Endothelial cell of umbilical vein (primary cell): ENCODE measurements around the gene NFATC1. TPM values are rescaled to one million over a fixed set of nuclear protein-coding genes. Genes with fewer than 3 reads are reported as not detected.

ENCODE experiments used
- BruUV-seq: library from RNA; stranded (reverse); fragments of 400-500 nt; replicated peaks from 2 replicates; lab custom pipeline; 2021; lab: Mats Ljungman, UMichigan
- CTCF ChIA-PET: fragments of 300-600, 350-600 bp; sonication (Branson Sonifier 250); formaldehyde crosslinking; loops from one replicate; lab custom pipeline; 2021; ENCODE audit warnings: antibody characterized with exemption, inconsistent platforms; lab: Charles Lee
- POLR2A ChIA-PET: fragments of 300-600, 350-600 bp; sonication (Branson Sonifier 250); formaldehyde crosslinking; loops from one replicate; lab custom pipeline; 2021; ENCODE audit warnings: antibody characterized with exemption, inconsistent platforms; lab: Charles Lee
- DNase-seq: peaks from one replicate; pipeline ENCODE4 v3.0.0-alpha.2; 2011; ENCODE audit warnings: low read depth, low spot score
- FAIRE-seq: peaks from 2 replicates; lab custom pipeline; 2011; peaks lifted over from hg19 to GRCh38; lab: Jason Lieb, UNC
- H2AFZ ChIP-seq: 2 replicates; pipeline ENCODE4 v1.6.0; 2012; ENCODE audit warnings: low read depth, low read length, control low read depth, inconsistent platforms
- H3K27ac ChIP-seq: 2 replicates; pipeline ENCODE4 v1.5.1; 2011; ENCODE audit warnings: low read depth, mild to moderate bottlenecking, control low read depth, low read length, moderate library complexity; ENCODE audit not compliant: insufficient read depth
- H3K27me3 ChIP-seq, 2 experiments: 2 replicates each; pipeline versions ENCODE4 v1.6.0 to v1.6.1; 2011; ENCODE audit warnings: low read length in 2 of 2, mixed read lengths in 1 of 2; ENCODE audit not compliant: control insufficient read depth in 2 of 2, insufficient read depth in 2 of 2
- H3K36me3 ChIP-seq, 2 experiments: 2 replicates in 1 of 2; 3 replicates in 1 of 2; pipeline ENCODE4 v1.5.1; 2011; ENCODE audit warnings: low read length in 2 of 2, mild to moderate bottlenecking in 1 of 2, moderate library complexity in 1 of 2; ENCODE audit not compliant: control insufficient read depth in 2 of 2, insufficient read depth in 2 of 2; ENCODE audit errors: extremely low read depth in 1 of 2
- H3K4me1 ChIP-seq: 3 replicates; pipeline ENCODE4 v1.5.1; 2011; ENCODE audit warnings: mild to moderate bottlenecking, low read length; ENCODE audit not compliant: control insufficient read depth, insufficient read depth; ENCODE audit errors: extremely low read depth
- H3K4me2 ChIP-seq: 2 replicates; pipeline ENCODE4 v1.6.1; 2011; ENCODE audit warnings: low read length, control low read depth, mixed read lengths; ENCODE audit not compliant: insufficient read depth
- H3K4me3 ChIP-seq, 3 experiments: fragments of 200-600 bp in 1 of 3; sonication (generic), shearing (Covaris generic) in 1 of 3; replicated peaks in 1 of 3; 2 replicates each; pipeline ENCODE4 v1.5.1; 2011 to 2016; ENCODE audit warnings: control low read depth in 3 of 3, low read length in 3 of 3, mild to moderate bottlenecking in 2 of 3, inconsistent platforms in 1 of 3, low read depth in 1 of 3, moderate library complexity in 1 of 3; ENCODE audit not compliant: insufficient read depth in 1 of 3
- H3K79me2 ChIP-seq: 2 replicates; pipeline ENCODE4 v1.6.0; 2012; ENCODE audit warnings: low read length, inconsistent platforms; ENCODE audit not compliant: control insufficient read depth, insufficient read depth
- H3K9ac ChIP-seq: replicated peaks from 2 replicates; pipeline ENCODE3; 2011; ENCODE audit warnings: low read length, control low read depth; ENCODE audit not compliant: insufficient read depth; ENCODE audit errors: extremely low read depth
- H3K9me1 ChIP-seq: replicated peaks from 3 replicates; pipeline ENCODE4 v1.6.0; 2011; ENCODE audit warnings: mild to moderate bottlenecking, low read length; ENCODE audit not compliant: control insufficient read depth, insufficient read depth; ENCODE audit errors: extremely low read depth
- H3K9me3 ChIP-seq: replicated peaks from 2 replicates; pipeline ENCODE4 v1.5.1; 2012; ENCODE audit warnings: low read length, inconsistent platforms; ENCODE audit not compliant: control insufficient read depth, insufficient read depth
- H4K20me1 ChIP-seq: replicated peaks from 2 replicates; pipeline ENCODE3; 2011; ENCODE audit warnings: mild to moderate bottlenecking, low read length; ENCODE audit not compliant: control insufficient read depth, insufficient read depth; ENCODE audit errors: extremely low read depth
- CTCF ChIP-seq, 2 donors: IDR thresholded peaks; 1 replicate in 1 of 2; 2 replicates in 1 of 2; pipeline ENCODE4 v1.5.1; 2011; ENCODE audit warnings: low read length in 2 of 2, mild to moderate bottlenecking in 2 of 2, moderate library complexity in 2 of 2, control low read depth in 1 of 2, inconsistent platforms in 1 of 2, low read depth in 1 of 2; ENCODE audit not compliant: insufficient read depth in 1 of 2; ENCODE audit errors: extremely low read depth in 1 of 2
- EZH2 ChIP-seq: IDR thresholded peaks from 2 replicates; pipeline ENCODE4 v1.6.1; 2012; ENCODE audit warnings: borderline replicate concordance, low read depth, mild to moderate bottlenecking, moderate library complexity, low read length, inconsistent platforms; ENCODE audit not compliant: severe bottlenecking
- FOS ChIP-seq: IDR thresholded peaks from 2 replicates; pipeline ENCODE4 v1.6.1; 2011; ENCODE audit warnings: mild to moderate bottlenecking, low read length, moderate library complexity, borderline replicate concordance; ENCODE audit not compliant: insufficient read depth
- GATA2 ChIP-seq: IDR thresholded peaks from 2 replicates; pipeline ENCODE4 v1.7.0; 2011; ENCODE audit warnings: low read depth, mild to moderate bottlenecking, moderate library complexity, mixed read lengths, low read length; ENCODE audit not compliant: insufficient read length, insufficient read depth
- JUN ChIP-seq: IDR thresholded peaks from 2 replicates; pipeline ENCODE4 v1.6.1; 2011; ENCODE audit warnings: borderline replicate concordance, low read depth; ENCODE audit not compliant: insufficient read length, insufficient read depth
- POLR2A ChIP-seq: IDR thresholded peaks from 2 replicates; pipeline ENCODE4 v1.6.1; 2012; ENCODE audit warnings: low read depth, mild to moderate bottlenecking, control low read depth, low read length
- dilution Hi-C: fragments of 300-500 bp; cut with MboI; formaldehyde crosslinking; loops from one replicate; pipeline ENCODE4 v1.15.0; 2019; ENCODE audit warnings: low sequenced_read_pairs; ENCODE audit not compliant: extremely low pct_ligation_motif_present
- intact Hi-C: fragments of 100-400 bp; cut with micrococcal nuclease; formaldehyde crosslinking; loops from one replicate; pipeline ENCODE4 v1.10.0; 2022
- polyA plus RNA-seq, 4 experiments: library from polyadenylated mRNA; depleted of rRNA in 3 of 4; stranded (reverse) in 3 of 4; unstranded in 1 of 4; fragments of >200 nt; gene quantifications; 2 replicates each; pipeline versions ENCODE4 v1.2.1 to v1.2.3, GENCODE V29; 2011 to 2012; ENCODE audit warnings: missing spikeins in 1 of 4
- total RNA-seq: library from RNA; stranded (reverse); gene quantifications from 2 replicates; pipeline ENCODE4 v1.2.3, GENCODE V29; 2021

NFATC1 gene
- total and polyA plus RNA-seq, 2 donors (not counting 3 experiments of a cell fraction or from before 2014, with no cell fraction given): 11.1 to 30.0 TPM

- TF ChIP-seq GATA2 (no peak), FOS (no peak), CTCF (IDR thresholded peaks at IDR 0.05; ENCODE audit: extremely low read depth in 1 of 2, insufficient read depth in 1 of 2, low read depth in 1 of 2, low read length in 2 of 2) (no peak), JUN (no peak), POLR2A (no peak), EZH2 (no peak)
- Histone ChIP-seq H2AFZ (no peak overlapping the region), H3K4me3 (no peak overlapping the region), H3K27ac (no peak overlapping the region), H3K4me2 (no peak overlapping the region), H3K27me3 (no peaks in the 10 kb centered on the region), H3K4me1 (no peaks in the 10 kb centered on the region), H4K20me1 (no peaks in the 10 kb centered on the region), H3K9me3 (no peaks in the 10 kb centered on the region), H3K79me2 (no peaks in the 10 kb centered on the region), H3K36me3 (peaks cover 0 to 5% of the 10 kb centered on the region in 2 experiments), H3K9me1 (no peaks in the 10 kb centered on the region), H3K9ac (no peak overlapping the region)
- intact Hi-C loops: no loop called here
- no TSS peak for BruUV-seq
- DNase-seq (no peak), FAIRE-seq (no peak)
- ChIA-PET POLR2A (no interaction called here), CTCF (no interaction called here)
- dilution Hi-C loops: no loop called here
Measured at GRCh38 chr18:79429785-79430281, 34.1 kb downstream of the NFATC1 start.
